HG03520 (cell line): Measurements from ENCODE around the gene FNBP1L.

ENCODE experiments used
- ATAC-seq: cut with Tn5 transposase; IDR thresholded peaks from one replicate; pipeline ENCODE4 v1.9.1; 2021; ENCODE audit warnings: mild to moderate bottlenecking, moderate library complexity; ENCODE audit not compliant: unreplicated experiment

The FNBP1L gene

DNA sequence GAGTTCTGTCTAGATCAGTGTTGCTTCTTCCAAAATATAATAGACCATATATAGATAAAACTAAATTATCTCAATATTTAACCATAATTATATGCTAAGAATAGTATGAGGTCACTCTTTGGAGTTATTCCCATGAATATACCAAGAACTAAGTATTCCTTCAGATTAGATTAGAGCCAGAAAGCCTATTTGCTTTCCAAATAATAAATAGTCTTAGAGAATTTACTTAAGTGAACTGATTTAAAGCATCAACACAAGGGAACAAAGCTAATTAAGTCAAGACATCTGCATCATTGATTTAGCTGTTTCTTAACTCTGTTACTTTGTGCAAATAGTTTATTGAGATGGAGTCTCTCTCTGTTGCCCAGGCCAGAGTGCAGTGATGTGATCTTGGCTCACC is 35.7 kb downstream of the FNBP1L start:
- ATAC-seq = no peak

- ATAC-seq = no peak
Observed at GRCh38 chr1:93488207-93488606, 40.3 kb downstream of the FNBP1L start.

DNA sequence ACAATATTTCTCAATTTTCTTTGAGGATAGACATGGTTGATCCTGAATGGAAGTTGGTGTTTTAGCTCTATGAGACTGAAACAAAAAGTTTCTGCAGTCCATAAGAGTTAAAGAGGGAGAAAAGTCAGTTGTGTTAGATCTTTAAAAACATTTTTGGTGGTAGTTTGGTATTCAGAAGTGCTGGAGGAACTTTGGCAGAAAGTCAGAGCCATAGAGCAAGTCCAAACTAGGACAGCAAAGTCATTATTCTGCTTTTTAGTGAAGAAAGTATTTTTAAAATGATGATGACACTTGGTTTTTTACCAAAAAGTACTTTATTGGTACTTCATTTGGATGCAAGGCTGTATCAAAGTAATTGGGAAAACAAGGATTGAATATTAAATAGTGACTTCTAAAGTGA is 41.8 kb downstream of the FNBP1L start:
- ATAC-seq = no peak

DNA sequence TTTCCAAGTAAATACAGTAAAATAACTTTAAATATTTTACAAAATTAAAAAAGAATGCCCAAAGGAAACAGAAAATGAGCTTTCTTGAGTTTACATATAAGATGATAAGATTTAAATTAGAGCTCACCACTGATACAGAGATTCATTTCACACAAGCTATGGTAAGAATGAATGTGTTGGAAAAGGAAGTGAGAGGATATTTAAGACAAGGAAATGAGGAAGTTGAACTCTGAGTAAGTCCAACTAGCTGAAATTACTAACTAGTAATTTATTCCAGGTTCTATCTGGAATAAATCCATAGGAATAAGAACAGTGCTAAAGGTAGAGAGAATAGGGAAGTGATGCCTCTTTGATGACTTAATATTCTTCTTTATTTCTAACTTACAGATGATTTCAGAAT is 42.4 kb downstream of the FNBP1L start:
- no peak for ATAC-seq

DNA sequence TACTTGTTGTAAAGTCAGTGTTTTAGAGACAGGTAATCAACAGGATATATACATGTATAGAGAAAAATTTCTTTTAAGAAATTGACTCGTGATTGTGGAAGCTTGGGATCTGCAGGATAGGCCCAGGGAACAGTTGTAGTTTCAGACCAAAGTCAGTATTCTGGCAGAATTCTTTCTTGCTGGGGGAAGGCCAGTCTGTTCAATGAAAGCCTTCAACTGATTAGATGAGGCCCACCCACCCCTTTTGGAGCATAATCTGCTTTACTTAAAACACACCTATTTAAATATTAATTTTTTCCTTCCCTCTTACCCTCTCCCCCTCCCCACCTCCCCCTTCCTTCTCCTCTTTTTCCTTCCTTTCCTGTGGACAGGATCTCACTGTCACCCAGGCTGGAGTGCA is 48.0 kb downstream of the FNBP1L start:
- ATAC-seq = no peak

GRCh38 chr1:93496520-93496919 is 48.6 kb downstream of the FNBP1L start:
- no peak for ATAC-seq

- ATAC-seq = no peak
Observed at GRCh38 chr1:93499075-93499474, 51.2 kb downstream of the FNBP1L start.

DNA sequence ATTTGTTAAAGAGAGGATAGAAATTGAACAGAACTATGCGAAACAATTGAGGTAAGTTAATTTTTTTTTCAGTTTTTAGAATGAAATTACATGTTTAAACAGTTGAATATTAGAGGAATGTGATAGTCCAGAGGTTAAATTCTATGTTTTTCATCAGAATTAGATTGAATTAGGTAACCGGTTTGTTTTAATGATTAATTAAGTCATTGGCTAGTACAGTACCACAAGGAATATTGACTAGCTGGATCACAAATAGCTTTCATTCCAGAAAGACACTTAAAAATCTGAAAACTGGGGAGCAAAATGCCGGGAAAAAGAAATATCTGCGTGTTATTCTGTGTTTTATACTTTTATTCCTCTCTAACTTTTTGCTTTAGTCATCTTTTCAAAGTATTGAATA is 51.6 kb downstream of the FNBP1L start:
- no peak for ATAC-seq

DNA sequence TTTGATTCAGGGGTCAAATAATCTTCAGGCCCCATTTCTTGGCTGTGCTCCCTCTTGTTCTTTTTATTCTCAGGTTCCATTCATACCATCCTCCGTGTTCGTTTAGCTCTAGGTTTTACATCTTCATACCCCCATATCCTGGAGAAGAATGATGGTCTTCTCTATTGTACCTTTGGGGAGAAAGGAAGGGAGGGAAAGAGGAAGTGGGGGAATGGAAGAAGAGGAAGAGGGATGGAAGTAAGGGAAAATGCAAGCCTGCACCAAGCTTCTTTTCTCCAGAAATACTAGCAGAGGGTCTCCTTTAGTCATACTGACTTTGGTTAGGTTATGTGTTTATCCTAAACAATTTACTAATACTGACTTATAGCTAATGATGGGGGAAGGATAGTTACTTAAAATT is 52.4 kb downstream of the FNBP1L start:
- ATAC-seq = no peak

- no peak for ATAC-seq
Observed at GRCh38 chr1:93501399-93501798, 53.5 kb downstream of the FNBP1L start.

GRCh38 chr1:93501829-93502369 is 54.0 kb downstream of the FNBP1L start:
- ATAC-seq = no peak

- no peak for ATAC-seq
Observed at GRCh38 chr1:93502571-93502970, 54.7 kb downstream of the FNBP1L start.

GRCh38 chr1:93503163-93503562 is 55.2 kb downstream of the FNBP1L start:
- no peak for ATAC-seq

DNA sequence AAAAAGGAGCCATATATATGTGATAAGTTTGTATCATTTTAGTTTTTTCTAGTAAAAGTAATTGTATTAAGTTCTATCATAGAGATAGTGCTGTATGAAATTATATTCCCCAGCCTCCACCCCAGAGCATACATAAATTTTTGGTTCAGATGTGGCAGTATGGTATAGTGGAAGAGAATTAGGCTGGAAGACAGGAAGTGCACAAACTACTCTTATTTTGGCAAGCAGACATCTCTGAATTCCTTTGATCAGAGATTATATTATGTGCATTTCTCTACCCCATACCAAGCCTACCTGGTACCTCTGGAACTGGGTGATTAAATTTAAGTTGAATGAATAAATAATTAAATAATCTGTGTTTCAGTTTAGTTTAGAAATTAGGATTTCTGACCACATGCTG is 55.9 kb downstream of the FNBP1L start:
- no peak for ATAC-seq

DNA sequence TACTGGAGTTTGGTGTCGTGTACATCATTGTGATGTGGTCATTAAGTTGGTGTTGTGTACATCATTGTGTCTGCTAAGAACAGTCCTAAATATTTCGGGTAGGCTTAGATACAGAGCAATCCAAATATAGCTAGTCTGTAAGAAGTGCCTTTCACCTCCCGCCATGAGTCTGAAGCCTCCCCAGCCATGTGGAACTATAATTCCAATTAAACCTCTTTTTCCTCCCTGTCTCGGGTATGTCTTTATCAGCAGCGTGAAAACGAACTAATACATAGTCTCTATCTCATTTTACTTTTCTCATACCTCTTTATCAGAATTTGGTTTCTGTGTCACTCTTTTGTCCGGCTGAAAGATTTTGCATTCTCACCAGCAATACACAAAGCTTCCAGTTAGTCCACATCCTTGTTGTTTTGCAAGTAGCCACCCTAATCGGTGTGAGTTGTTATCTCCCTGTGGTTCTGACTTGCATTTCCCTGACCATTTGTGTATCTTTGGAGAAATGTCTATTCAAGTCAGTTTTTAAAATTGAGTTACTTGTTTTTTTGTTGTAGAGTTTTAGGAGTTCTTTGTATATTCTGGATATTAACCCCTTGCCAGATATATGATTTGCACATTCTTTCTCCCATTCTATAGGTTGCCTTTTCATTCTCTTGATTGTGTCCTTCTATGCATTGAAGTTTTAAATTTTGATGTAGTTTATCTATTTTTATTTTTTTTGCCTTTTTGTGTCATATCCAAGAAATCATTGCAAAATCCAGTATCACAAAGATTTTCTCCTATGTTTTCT is 56.5 kb downstream of the FNBP1L start:
- no peak for ATAC-seq

GRCh38 chr1:93506126-93506525 is 58.2 kb downstream of the FNBP1L start:
- no peak for ATAC-seq

GRCh38 chr1:93516164-93516563 is 68.2 kb downstream of the FNBP1L start:
- ATAC-seq = no peak

GRCh38 chr1:93518516-93518915 is 70.6 kb downstream of the FNBP1L start:
- ATAC-seq = no peak

DNA sequence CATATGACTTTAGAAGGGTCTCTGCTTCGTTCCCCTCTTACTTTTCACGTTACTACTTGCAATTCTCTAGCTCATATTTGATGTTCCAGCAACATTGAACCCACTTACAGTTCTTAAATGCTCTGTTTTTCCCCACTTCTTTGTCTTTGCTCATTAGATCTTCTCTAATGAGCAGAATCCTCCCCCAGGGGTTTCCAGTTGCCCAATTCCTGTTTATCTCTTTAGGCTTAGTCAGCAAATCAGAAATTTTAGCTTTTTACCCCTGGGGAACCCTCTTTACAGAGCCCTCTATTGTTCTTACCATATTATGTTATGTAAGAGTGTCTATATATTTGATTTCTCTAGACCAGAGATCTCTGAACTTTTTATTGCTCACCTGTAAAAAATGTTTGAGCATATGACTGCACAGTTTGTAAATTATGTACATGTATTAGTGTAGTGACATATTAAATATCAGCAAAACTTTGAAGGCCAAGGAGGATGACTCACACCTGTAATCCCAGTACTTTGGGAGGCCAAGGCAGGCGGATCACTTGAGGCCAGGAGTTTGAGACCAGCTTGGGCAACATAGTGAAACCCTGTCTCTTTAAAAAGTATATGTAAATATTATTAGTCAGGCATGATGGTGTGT is 71.4 kb downstream of the FNBP1L start:
- no peak for ATAC-seq

DNA sequence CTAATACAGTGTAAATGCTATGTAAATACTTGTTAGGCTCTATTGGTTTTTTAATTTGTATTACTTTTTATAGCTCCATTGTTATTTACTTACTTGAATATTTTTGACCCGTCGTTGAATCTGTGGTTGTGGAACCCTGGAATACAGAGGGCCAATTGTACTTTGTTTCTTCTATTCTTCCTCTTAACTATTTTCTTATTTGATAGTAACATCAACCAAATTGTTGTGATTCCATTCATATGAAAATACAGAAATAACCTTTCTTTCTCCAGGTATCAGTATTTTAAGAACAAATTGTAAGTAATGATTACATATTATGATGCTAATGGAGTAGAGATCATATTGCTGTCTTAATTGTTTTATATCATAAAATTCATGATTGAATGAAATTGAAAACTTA is 73.7 kb downstream of the FNBP1L start:
- ATAC-seq = no peak

GRCh38 chr1:93522721-93523120 is 74.8 kb downstream of the FNBP1L start:
- ATAC-seq = no peak

DNA sequence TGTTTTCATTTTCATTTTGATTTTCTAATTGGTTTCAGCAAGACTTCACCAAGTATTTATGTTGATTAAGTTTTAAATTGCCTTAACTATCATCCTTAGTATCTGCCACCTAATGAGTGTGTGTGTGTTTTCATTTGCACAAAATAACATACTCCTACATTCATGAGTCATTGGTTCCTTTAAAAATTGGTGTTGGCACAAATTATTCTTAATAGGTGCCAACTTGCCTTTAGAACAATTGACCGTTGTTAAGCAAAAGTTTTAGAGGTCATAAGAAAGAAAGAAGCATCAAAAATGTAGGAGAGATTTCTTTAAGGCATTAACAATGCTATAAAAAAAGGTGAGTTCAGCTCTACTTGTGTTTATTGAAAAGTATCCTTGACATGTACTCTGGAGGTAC is 77.5 kb downstream of the FNBP1L start:
- no peak for ATAC-seq
